HG03045 (cell line): ENCODE results near the gene NME5.
"Not testable (repeated sequence)": the region's sequence is repeated elsewhere in the genome, so short reads cannot be mapped to it uniquely, and the experiment has no call there.

Source experiments
- ATAC-seq: cut with Tn5 transposase; IDR thresholded peaks from one replicate; pipeline ENCODE4 v1.9.1; 2021; ENCODE audit warnings: mild to moderate bottlenecking, moderate library complexity; ENCODE audit not compliant: unreplicated experiment

Gene NME5, protein sequence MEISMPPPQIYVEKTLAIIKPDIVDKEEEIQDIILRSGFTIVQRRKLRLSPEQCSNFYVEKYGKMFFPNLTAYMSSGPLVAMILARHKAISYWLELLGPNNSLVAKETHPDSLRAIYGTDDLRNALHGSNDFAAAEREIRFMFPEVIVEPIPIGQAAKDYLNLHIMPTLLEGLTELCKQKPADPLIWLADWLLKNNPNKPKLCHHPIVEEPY

DNA sequence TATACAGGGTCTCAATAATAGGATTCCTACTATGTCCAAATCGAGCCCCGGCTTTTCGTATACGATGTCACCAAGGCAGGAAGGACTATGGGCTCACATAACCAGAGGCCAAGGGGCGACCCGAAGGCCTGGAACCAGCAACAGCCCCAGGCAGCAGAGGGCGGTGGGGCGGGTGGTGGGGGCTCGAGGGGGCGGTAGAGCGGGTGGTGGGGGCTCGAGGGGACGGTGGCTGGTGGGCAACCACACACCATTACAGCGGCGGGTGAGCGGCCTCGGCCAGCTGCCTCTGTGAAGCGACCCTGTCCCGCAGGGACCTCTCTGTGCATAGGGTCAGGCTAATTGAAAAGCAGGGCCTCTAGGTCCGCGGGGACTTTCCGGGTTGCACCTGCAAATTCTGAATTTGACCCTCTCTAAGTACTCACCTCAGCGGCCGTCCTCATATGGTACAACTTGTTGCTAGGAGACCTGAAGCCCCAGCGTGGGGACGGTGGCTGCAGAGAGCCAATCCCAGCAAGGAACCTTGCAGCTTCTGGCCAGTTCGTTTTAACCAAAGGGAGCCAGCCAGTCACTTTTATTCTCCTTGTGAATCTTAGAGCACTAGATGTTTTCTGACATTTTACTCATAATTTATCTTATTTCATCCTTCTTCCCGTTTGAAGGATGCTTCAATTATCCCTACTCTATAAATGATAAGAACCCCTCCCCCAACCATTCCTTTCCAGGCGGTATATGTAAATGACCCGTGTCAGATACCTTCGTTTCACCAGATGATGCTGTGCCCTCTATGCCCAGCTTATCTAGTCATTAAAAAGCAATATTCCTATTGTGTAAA is at the start of gene NME5:
Gene NME5, minus strand, starts transcription at position 480 of the 832 bp plus-strand sequence. CDS start 648 bp downstream, outside the sequence.
- ATAC-seq, result peak; percentile 59

DNA sequence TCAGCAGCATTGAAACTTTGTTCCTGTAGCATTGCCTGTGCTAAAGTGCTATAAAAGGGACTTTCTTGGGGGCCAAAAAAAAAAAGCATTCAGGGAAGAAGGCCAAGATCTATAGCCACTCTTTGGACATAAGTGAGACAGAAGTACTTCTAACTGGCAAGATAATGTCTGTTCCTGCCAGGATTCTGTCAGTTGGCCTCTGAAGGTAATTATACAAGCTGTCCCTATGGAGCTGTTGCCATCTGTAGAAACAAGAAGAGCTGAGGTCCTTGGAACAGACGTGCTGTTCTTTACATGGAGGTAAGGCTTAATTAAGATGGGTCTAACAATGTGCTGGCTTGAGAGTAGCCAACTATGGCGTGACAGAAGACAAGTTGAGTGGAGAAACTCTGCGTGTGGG is 49.4 kb upstream of the NME5 start:
- no peak for ATAC-seq

DNA sequence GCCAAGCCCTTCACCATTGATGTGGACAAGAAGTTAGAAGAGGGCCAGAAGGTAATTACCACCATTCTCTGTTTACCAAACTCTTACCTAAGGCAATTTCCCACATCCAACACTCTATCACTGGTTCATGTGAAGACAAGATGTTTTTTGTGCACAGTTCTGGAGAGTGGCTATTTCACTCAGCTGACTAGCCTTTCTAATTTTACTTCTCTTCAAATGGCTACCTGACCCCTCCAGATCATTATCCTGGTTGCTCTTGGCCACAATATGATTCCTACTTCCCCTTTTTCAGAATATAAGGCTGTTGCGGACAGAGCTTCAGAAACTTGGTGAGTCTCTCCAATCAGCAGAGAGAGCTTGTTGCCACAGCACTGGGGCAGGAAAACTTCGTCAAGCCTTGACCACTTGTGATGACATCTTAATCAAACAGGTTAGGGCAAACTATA is 46.8 kb upstream of the NME5 start:
- no peak for ATAC-seq

DNA sequence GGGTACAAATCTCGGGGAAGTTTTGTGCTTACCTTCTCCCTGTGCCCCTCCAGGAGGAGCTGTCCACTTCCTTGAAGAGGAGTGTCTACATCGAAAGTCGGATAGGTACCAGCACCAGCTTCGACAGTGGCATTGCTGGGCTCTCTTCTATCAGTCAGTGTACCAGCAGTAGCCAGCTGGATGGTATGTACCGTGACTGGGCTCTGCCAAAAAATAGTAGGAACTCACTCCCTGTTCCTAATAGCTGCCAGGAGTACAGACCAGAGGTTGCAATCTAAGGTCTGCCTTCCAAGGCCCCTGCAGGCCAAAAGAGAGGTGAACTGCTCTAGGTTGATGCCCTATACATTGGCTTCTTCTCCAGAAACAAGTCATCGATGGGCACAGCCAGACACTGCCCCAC is 43.6 kb upstream of the NME5 start:
- ATAC-seq, result no peak

DNA sequence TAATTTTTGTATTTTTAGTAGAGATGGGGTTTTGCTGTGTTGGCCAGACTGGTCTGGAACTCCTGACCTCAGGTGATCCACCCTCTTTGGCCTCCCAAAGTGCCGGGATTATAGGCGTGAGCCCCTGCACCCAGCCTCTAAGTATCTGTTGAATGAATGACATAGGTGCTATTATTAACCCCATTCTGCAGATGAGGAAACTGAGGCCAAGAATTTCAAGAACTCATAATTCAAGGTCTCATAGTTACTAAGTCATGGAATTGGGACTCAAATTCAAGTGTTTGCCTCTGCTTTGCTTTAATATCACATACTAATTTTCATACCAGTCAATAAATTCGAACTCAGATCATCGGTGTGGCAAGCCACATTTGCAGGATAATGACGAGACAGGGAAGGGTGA is 41.6 kb upstream of the NME5 start:
- ATAC-seq, result no peak

DNA sequence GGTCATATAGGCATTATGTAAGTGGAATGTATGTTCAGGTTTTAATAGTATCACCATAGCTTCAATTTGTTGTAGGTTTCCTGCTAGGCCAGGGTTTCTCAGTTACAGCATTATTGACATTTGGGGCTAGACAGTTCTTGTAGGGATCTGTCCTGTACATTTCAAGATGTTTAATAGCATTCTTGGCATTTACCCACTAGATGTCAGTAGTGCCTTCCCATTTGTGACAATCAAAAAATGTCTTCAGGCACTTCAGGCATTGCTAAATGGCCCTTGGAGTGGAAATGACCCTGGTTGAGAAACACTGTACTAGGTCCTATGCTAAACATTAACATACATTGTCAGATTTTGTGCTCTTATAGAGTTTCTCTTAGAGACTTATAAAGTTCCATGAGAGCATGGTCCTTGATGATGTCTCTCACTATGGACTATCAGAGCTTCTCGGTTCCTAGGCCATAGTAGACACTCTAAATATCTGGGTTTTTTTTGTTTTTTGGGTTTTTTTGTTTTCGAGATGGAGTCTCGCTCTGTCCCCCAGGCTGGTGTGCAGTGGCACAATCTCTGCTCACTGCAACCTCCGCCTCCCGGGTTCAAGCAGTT is 41.1 kb upstream of the NME5 start:
- no peak for ATAC-seq

DNA sequence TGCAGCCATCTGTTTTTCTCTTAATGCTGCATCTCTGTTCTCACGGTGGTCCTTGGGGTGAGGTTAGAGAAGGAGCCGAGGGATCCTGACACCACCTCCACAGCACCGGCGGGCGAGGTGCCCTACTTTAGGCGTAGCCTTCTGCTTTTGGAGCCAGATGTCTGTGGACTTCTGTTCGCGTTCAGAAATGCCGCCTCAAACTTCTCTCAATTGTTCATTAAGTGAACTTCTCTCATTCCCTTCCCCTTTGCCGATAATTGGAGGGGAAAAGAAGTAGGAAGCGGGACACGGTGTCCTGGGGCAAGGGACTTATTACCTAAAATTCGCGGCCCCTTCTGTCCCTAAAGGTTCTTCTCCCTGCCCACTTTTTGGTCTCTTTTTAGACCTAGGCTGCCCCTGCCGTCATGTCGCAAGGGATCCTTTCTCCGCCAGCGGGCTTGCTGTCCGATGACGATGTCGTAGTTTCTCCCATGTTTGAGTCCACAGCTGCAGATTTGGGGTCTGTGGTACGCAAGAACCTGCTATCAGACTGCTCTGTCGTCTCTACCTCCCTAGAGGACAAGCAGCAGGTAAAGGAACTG is 40.1 kb upstream of the NME5 start:
- peak; percentile 2 for ATAC-seq

DNA sequence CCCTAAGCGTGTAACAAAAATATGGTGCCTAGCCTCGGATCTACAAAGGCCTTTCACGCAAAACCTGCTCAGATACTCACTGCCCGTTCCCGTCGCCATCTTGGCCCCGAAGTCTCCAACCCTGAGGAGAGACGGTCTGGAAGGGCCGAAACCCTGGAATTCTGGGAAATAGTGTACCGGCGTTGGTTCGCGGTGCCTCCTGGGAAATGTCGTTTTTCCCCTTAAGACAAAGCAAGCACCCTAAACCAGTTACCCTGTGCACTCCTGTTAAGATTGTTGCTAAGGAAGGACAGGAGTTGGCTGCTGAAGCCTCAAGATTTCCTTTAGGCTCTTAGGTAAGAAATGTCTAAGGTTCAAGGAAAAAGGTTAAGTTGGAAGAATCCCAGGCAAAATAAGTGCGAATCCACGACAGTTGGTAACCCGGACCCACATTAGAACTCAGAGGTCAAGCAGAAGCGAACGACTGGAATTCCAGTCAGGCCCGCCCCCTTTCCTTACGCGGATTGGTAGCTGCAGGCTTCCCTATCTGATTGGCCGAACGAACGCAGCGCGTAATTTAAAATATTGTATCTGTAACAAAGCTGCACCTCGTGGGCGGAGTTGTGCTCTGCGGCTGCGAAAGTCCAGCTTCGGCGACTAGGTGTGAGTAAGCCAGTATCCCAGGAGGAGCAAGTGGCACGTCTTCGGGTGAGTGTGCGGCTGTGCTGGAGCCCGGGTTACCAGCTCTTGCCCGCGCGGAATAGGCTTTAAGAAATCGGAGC is 39.5 kb upstream of the NME5 start, which contains the start of the genes BRD8 and KIF20A:
Gene BRD8, minus strand, starts transcription at position 115 of the 761 bp plus-strand sequence. Its CDS starts 16 bp downstream, at position 99.
Gene KIF20A, plus strand, starts transcription at position 597 of the 761 bp plus-strand sequence. CDS start 569 bp downstream, outside the sequence.
- ATAC-seq, result peak; percentile 83

DNA sequence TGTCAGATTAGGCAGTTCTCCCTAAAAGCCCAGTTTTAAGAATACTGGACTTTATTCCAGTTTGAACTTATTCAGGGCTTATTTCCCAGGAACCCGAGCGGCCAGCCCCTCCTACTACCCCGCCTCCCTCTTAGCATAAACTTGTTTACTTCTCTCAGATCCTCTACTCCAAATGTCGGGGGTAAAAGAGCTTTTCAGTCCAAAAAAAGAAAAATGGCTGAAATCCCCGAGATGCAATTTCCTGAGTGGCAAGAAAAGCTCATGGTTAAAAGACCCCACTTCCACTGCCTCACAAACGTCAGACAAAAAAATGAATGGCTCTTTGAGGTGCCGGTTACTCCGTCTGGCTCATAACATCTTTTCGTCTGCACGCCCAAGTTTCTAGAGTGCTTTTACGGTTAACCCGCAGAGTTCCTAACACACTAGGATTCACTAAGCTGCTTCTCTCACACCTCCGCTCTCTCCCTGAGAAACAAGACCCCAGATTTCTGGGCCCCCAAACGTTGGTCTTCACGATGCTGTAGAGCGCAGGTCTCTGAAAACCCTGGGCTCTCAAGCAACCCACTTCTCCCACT is 38.8 kb upstream of the NME5 start:
- ATAC-seq, result peak; percentile 4

DNA sequence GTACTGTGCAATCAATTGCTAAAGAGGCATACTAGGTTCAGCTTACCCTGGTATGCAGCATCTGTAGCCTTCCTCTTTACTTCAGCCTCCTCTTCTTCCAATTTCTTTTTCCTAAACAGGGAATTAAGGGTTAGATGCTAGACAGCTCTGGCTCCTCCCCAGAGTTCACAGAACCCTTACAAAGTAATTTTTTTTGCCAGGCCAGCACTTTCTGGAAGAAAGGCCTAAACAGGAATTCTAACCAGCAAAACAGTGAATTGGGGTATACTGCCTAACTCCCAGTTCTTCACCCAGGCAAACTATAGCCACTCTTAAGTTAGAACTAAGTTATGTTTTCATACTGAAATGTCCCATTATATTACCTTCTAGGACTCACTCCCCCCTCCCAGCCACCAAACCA is 31.1 kb upstream of the NME5 start:
- ATAC-seq, result no peak

DNA sequence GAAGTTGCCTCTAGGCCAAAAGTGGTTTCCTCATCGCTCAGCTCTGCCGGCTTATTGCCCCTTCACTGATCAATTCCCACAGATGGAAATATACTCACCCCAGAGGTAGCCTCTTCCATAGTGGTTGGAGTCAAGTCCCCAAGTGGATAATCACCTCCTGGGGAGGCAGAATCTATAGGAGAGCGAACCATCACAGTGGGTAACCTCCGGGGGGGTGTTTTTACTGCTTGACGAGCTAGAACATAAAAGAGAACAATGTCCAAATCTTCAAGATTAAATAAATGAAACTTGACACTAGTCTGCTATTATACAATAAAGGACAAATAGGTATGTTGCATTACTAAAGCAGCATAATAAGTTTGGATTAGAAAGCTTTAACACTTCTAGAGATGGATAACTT is 29.9 kb upstream of the NME5 start:
- no peak for ATAC-seq

DNA sequence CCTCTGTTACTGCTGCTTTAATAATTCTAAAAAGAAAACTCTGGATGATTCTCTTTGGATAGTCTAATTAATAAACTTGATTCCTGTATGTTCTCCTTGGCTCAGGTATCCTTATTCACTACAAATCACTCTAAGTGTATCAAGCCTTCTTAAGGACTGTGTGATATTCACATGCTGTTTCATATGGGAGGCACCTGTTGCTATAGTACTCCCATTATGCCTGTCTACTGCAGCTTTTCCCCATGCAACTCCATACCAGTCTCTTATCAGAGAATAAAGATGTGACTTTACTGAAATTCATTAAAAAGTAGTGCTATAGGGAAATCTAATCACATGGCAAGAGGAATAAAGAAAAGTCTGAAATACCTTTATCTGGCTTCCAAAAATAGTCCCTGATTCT is 24.5 kb upstream of the NME5 start:
- no peak for ATAC-seq

DNA sequence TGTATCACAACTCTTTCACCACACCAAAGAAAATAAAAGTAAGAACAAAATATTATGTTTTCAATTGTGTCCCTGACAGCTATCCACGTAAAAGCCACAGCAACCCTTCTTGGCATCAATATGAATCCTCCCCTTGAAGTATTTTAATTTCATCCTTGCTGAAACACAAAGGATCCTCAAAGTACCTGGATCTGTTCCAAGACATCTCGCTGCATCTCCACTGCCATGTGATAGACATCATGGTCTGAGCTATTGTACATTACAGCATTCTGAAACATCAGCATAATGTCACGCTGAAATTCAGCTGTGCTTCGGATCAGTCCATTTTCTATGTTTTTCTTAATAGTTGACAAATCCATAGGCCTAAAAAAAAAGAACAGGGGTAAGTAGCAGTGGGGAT is 21.5 kb upstream of the NME5 start:
- ATAC-seq, result no peak

DNA sequence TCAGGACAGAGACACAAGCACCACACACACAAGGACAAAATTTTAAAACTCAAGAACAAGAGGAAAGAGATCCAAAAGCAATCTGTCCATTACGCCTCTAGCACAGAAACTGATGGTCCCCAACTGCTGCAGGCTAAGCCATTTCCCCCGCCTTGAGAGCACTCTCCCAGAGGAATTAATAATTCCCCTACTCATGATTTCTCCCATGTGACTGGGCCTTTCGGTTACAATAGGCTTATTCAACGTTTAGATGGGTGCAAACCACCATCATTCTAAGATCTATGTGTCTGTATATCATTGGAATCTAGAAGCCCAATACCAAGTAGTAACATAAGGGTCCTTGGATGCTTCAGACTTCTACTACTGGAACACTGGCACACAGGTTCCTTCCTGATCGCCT is 20.4 kb upstream of the NME5 start:
- no peak for ATAC-seq

DNA sequence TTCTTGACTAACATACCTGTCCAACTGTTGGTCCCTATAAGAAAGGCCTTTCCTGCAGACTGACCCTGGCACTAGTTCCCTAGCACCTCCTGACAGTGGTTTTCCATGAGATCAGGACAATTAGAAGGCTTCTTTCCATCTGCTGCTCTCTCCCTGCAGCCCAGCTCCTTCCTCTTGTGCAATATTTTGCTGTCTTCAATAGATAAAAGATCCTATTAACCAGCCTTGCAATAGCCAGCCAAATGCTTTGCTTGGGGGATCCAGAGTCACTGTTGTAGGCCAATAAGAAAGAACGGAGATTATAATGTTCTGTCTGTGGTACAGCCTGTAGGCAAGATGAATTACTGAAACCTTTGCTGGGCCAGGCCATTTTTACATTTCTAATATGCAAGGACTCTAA is 18.4 kb upstream of the NME5 start:
- ATAC-seq, result no peak

DNA sequence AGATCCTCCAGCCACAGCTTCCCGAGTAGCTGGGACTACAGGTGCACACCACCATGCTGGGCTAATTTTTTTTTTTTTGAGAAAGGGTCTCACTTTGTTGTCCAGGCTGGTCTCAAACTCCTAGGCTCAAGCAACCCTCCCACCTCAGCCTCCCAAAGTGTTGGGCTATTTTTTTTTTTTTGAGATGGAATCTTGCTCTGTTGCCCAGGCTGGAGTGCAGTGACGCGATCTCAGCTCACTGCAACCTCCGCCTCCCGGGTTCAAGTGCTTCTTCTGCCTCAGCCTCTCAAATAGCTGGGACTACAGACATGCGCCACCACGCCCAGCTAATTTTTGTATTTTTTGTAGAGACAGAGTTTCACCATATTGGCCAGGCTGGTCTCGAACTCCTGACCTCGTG is 16.7 kb upstream of the NME5 start:
- not testable (repeated sequence) for ATAC-seq

DNA sequence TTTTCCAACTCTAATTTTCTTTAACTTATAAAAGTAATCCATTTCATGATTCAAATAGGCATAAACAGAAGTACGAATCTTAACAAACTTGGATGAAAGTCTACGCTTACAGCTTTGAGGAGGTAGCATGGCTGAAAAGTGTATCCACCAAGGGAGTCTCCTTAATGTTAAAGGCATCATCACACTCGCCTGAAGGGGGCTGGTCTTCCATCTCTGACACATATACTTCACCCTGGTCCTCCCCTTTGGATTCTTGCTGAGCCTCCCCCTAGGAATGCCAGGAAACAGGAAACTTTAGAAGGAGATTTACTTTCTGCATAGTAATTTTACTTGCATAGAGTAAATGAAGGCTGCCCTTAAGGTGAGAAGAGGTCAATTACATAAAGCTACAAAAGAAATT is 10.3 kb upstream of the NME5 start:
- ATAC-seq, result no peak

DNA sequence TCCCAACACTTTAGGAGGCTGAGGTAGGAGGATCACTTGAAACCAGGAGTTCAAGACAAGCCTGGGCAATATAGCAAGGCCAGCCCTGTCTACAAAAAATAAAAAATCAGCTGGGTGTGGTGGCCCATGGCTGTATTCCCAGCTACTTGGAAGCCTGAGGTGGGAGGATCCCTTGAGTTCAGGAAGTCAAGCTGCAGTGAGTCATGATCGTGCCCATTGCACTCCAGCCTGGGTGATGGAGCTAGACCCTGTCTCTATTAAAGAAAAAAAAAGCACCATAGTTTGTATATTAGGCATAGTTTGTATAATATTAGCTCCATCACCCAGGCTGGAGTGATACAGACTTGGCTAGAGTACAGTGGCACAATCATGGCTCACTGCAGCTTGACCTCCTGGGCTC is 9.6 kb upstream of the NME5 start:
- ATAC-seq, result no peak

DNA sequence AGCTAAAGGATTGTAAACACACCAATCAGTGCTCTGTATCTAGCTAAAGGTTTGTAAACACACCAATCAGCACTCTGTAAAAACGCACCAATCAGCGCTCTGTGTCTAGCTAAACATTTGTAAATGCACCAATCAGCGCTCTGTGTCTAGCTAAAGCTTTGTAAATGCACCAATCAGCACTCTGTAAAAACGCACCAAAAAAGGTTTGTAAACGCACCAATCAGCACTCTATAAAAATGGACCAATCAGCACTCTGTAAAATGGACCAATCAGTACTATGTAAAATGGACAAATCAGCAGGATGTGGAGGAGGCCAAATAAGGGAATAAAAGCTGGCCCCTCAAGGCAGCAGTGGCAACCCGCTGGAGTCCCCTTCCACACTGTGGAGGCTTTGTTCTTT is 4.3 kb upstream of the NME5 start:
- ATAC-seq, result not testable (repeated sequence)

DNA sequence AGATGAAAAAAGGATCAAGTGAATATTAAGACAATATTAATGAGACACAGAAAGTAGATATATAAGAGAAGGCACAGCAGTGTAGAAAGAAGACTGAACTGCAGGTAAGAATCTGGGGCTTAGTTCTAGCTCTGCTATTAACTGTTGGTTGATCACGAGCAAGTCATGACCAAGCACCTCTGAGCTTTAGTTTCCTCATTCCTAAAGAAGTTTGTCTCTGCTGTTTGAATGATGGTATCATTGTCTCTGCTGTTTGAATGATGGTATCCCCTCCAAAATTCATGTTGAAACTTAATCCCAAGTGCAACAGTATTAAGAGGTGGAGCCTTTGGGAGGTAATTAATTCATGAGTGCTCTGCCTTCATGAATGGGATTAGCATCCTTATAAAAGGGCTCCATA is 2.5 kb upstream of the NME5 start:
- no peak for ATAC-seq
